ENCODE measurements around the gene AMIGO3. TPM values are rescaled to one million over a fixed set of nuclear protein-coding genes. Genes with fewer than 3 reads are reported as not detected.

Gene AMIGO3
- total RNA-seq, 2 donors from 2014 or later: 1.4 to 3.0 TPM

DNA sequence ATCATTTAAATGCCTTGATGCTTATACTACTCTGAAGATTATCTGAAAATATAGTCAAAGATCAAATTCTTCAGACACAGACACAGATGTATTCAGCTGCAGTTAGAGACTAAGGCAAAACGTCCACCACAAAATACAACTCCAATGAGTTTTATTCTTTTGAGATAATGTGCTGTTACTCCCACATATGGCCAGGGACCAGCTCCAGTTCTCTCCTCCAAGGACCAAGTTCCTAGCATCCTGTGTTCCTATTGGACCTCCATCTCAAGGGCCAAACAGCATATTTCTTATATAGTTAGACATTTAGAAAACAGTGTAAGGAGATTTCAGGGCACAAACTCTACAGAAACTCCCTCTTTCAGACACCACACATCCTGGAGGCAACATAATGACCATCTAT, 39.7 kb upstream of the AMIGO3 start:
- Histone ChIP-seq H3K27me3 (ENCODE audit: control insufficient read depth, insufficient read depth, low read length, poor library complexity, severe bottlenecking) (no peaks in the 10 kb centered on the region), H3K9me3 (ENCODE audit: control insufficient read depth, low read length) (no peaks in the 10 kb centered on the region), H3K4me3 (ENCODE audit: low read length) (no peak overlapping the region), H3K9ac (ENCODE audit: extremely low read depth, low read length, poor library complexity, severe bottlenecking) (no peak overlapping the region), H3K27ac (ENCODE audit: low read depth, low read length) (no peak overlapping the region), H3K36me3 (ENCODE audit: control insufficient read depth, insufficient read depth, low read length) (peaks cover 19% of the 10 kb centered on the region), H3K4me1 (ENCODE audit: control insufficient read depth, insufficient read depth, low read length) (peaks cover 10% of the 10 kb centered on the region)
- Mint-ChIP-seq H3K4me3 (no peak overlapping the region), H3K27me3 (ENCODE audit: insufficient read depth) (no peaks in the 10 kb centered on the region), H3K36me3 (ENCODE audit: low read depth) (peaks cover 18% of the 10 kb centered on the region), H3K27ac (peak overlapping the region; percentile 46), H3K9me3 (no peaks in the 10 kb centered on the region), H3K4me1 (peaks cover 17% of the 10 kb centered on the region)
- TF ChIP-seq, protein P1, sequence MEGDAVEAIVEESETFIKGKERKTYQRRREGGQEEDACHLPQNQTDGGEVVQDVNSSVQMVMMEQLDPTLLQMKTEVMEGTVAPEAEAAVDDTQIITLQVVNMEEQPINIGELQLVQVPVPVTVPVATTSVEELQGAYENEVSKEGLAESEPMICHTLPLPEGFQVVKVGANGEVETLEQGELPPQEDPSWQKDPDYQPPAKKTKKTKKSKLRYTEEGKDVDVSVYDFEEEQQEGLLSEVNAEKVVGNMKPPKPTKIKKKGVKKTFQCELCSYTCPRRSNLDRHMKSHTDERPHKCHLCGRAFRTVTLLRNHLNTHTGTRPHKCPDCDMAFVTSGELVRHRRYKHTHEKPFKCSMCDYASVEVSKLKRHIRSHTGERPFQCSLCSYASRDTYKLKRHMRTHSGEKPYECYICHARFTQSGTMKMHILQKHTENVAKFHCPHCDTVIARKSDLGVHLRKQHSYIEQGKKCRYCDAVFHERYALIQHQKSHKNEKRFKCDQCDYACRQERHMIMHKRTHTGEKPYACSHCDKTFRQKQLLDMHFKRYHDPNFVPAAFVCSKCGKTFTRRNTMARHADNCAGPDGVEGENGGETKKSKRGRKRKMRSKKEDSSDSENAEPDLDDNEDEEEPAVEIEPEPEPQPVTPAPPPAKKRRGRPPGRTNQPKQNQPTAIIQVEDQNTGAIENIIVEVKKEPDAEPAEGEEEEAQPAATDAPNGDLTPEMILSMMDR (conservative IDR thresholded peaks at IDR 0.05): no peak
- WGBS, 2 experiments (ENCODE audit: insufficient coverage in 1 of 2, insufficient read length in 1 of 2): 80% methylated on average over 1 of the region's 1 CpG; no CpG with 5 or more reads in 1 of the 2 experiments
- DNase-seq: no peak

DNA sequence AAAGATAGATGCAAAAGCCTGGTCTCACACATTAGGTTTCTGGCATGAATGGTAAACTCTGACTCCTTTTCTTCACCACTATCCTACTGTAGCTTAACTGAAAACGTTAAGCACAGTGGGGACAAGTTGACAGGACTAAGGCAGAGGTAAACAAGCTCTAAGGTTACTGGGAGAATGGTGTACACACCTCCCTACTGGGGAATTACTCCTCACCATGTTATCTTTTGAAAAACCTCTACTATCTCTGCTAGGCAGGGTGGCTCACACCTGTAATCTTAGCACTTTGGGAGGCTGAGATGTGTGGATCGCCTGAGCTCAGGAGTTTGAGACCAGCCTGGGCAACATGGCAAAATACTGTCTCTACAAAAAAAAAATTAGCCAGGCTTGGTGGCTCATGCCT, 37.7 kb upstream of the AMIGO3 start:
- 43 to 79% methylated on average over 2 of the region's 2 CpGs for WGBS, 2 experiments (ENCODE audit: insufficient coverage in 1 of 2, insufficient read length in 1 of 2)
- TF ChIP-seq, protein P1 (conservative IDR thresholded peaks at IDR 0.05): no peak
- no peak overlapping the region for H3K4me3 Mint-ChIP-seq

DNA sequence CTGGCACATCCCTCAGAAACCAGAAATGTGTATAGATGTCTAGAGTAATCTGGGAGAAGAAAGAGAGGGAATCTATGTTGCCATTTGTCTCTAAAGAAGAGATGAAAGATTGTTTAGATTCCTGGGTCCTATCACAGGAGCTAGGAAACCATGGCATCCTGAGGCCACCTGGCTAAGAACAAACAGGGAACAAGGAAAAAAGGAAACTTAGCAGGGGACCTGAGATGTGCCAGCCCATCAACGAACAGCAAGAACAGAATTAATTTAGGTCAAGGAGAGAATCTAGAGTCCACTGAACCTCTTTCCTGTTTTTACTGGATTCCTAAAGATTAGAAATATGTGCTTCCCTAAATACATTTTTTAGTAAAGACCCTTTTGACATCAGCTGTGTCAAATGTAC, 36.6 kb upstream of the AMIGO3 start:
- Histone ChIP-seq H3K9me3 (ENCODE audit: control insufficient read depth, low read length) (no peaks in the 10 kb centered on the region), H3K36me3 (ENCODE audit: control insufficient read depth, insufficient read depth, low read length) (peaks cover 7% of the 10 kb centered on the region), H3K9ac (ENCODE audit: extremely low read depth, low read length, poor library complexity, severe bottlenecking) (no peak overlapping the region), H3K4me1 (ENCODE audit: control insufficient read depth, insufficient read depth, low read length) (peaks cover 10% of the 10 kb centered on the region), H3K4me3 (ENCODE audit: low read length) (peak overlapping the region; percentile 50), H3K27ac (ENCODE audit: low read depth, low read length) (no peak overlapping the region), H3K27me3 (ENCODE audit: control insufficient read depth, insufficient read depth, low read length, poor library complexity, severe bottlenecking) (no peaks in the 10 kb centered on the region)
- Mint-ChIP-seq H3K4me3 (no peak overlapping the region), H3K4me1 (peaks cover 17% of the 10 kb centered on the region), H3K36me3 (ENCODE audit: low read depth) (peaks cover 17% of the 10 kb centered on the region), H3K27me3 (ENCODE audit: insufficient read depth) (no peaks in the 10 kb centered on the region), H3K27ac (peak overlapping the region; percentile 38), H3K9me3 (no peaks in the 10 kb centered on the region)
- TF ChIP-seq, protein P1 (conservative IDR thresholded peaks at IDR 0.05): no peak
- WGBS, 2 experiments (ENCODE audit: insufficient coverage in 1 of 2, insufficient read length in 1 of 2): 73 to 83% methylated on average over 1 of the region's 1 CpG
- no peak for DNase-seq

More for the DNA sequence above, 37.7 kb upstream of the AMIGO3 start:
- H3K4me1 ChIP-seq (ENCODE audit: control insufficient read depth, insufficient read depth, low read length): peaks cover 10% of the 10 kb centered on the region
- peaks cover 17% of the 10 kb centered on the region for H3K4me1 Mint-ChIP-seq
- H3K36me3 Mint-ChIP-seq (ENCODE audit: low read depth): peaks cover 19% of the 10 kb centered on the region
- peak; percentile 62 for DNase-seq
- H3K9me3 Mint-ChIP-seq: no peaks in the 10 kb centered on the region
- no peak overlapping the region for H3K9ac ChIP-seq (ENCODE audit: extremely low read depth, low read length, poor library complexity, severe bottlenecking)
- no peaks in the 10 kb centered on the region for H3K9me3 ChIP-seq (ENCODE audit: control insufficient read depth, low read length)
- peaks cover 13% of the 10 kb centered on the region for H3K36me3 ChIP-seq (ENCODE audit: control insufficient read depth, insufficient read depth, low read length)
- no peaks in the 10 kb centered on the region for H3K27me3 Mint-ChIP-seq (ENCODE audit: insufficient read depth)
- H3K27me3 ChIP-seq (ENCODE audit: control insufficient read depth, insufficient read depth, low read length, poor library complexity, severe bottlenecking): no peaks in the 10 kb centered on the region
- peak overlapping the region; percentile 47 for H3K4me3 ChIP-seq (ENCODE audit: low read length)
- no peak overlapping the region for H3K27ac ChIP-seq (ENCODE audit: low read depth, low read length)
- peak overlapping the region; percentile 50 for H3K27ac Mint-ChIP-seq
